ENCODE data around the gene MR1. TPM values are rescaled to one million over a fixed set of nuclear protein-coding genes. Genes with fewer than 3 reads are reported as not detected.
"Not testable (repeated sequence)": the region's sequence is repeated elsewhere in the genome, so short reads cannot be mapped to it uniquely, and the experiment has no call there.

The MR1 gene
- total RNA-seq, 2 experiments from 2014 or later = 37.4 to 38.7 TPM

- H3K36me3 Mint-ChIP-seq (ENCODE audit: low read depth) = peaks cover 36% of the 10 kb centered on the region
- DNase-seq = no peak
- POLR2A ChIA-PET = no interaction called here
- no peaks in the 10 kb centered on the region for H3K9me3 Mint-ChIP-seq
- no peak overlapping the region for H3K27ac Mint-ChIP-seq
- H3K4me3 Mint-ChIP-seq = no peak overlapping the region
- CTCF ChIA-PET = interaction anchor here (0.7 kb wide), 1 partner anchor 75 kb away, joined by 7 read pairs; no protein-coding TSS in a partner anchor
- H3K27me3 Mint-ChIP-seq = no peaks in the 10 kb centered on the region
- H3K4me1 Mint-ChIP-seq = peaks cover 43% of the 10 kb centered on the region
These were observed 18.6 kb upstream of the MR1 start for GRCh38 chr1:181015251-181015615.

GRCh38 chr1:181016563-181016962 lies 17.2 kb upstream of the MR1 start:
- no peak overlapping the region for H3K4me3 Mint-ChIP-seq
- no peak for DNase-seq
- H3K27ac Mint-ChIP-seq = no peak overlapping the region
- peaks cover 52% of the 10 kb centered on the region for H3K4me1 Mint-ChIP-seq
- H3K27me3 Mint-ChIP-seq = no peaks in the 10 kb centered on the region
- peaks cover 33% of the 10 kb centered on the region for H3K36me3 Mint-ChIP-seq (ENCODE audit: low read depth)
- POLR2A ChIA-PET = no interaction called here
- H3K9me3 Mint-ChIP-seq = no peaks in the 10 kb centered on the region
- CTCF ChIA-PET = interaction anchor here (1.2 kb wide), 1 partner anchor 10 kb away, joined by 7 read pairs; no protein-coding TSS in a partner anchor

GRCh38 chr1:181018901-181019681 lies 14.7 kb upstream of the MR1 start:
- ChIA-PET CTCF (interaction anchor here (1.1 to 8.6 kb wide), 5 partner anchors 15 to 123 kb away, joined by 3 to 38 read pairs (median 3); partner anchors contain the start of gene MR1), POLR2A (interaction anchor here (0.6 to 0.9 kb wide), 2 partner anchors 14 to 70 kb away, joined by 3 to 7 read pairs; partner anchors contain the start of gene MR1)
- H3K36me3 Mint-ChIP-seq (ENCODE audit: low read depth) = peaks cover 15% of the 10 kb centered on the region
- no peaks in the 10 kb centered on the region for H3K27me3 Mint-ChIP-seq
- H3K4me1 Mint-ChIP-seq = peaks cover 48% of the 10 kb centered on the region
- H3K27ac Mint-ChIP-seq = peak overlapping the region; percentile 55
- DNase-seq = no peak
- H3K4me3 Mint-ChIP-seq = peak overlapping the region; percentile 21
- H3K9me3 Mint-ChIP-seq = no peaks in the 10 kb centered on the region

- H3K36me3 Mint-ChIP-seq (ENCODE audit: low read depth) = peaks cover 15% of the 10 kb centered on the region
- H3K27me3 Mint-ChIP-seq = peaks cover 16% of the 10 kb centered on the region
- peaks cover 49% of the 10 kb centered on the region for H3K4me1 Mint-ChIP-seq
- ChIA-PET CTCF (interaction anchor here (0.7 to 8.6 kb wide), 5 partner anchors 9 to 139 kb away, joined by 3 to 38 read pairs (median 3); partner anchors contain the start of gene MR1), POLR2A (no interaction called here)
- peak overlapping the region; percentile 93 for H3K4me3 Mint-ChIP-seq
- H3K27ac Mint-ChIP-seq = peak overlapping the region; percentile 93
- no peaks in the 10 kb centered on the region for H3K9me3 Mint-ChIP-seq
- DNase-seq = no peak
These were observed 12.6 kb upstream of the MR1 start for GRCh38 chr1:181021159-181021558.

GRCh38 chr1:181021811-181022434 lies 11.9 kb upstream of the MR1 start:
- DNase-seq = peak; percentile 53
- Mint-ChIP-seq H3K4me3 (peak overlapping the region; percentile 93), H3K27me3 (peaks cover 19% of the 10 kb centered on the region), H3K36me3 (ENCODE audit: low read depth) (peaks cover 15% of the 10 kb centered on the region), H3K9me3 (no peaks in the 10 kb centered on the region), H3K4me1 (peaks cover 49% of the 10 kb centered on the region), H3K27ac (peak overlapping the region; percentile 93)
- ChIA-PET CTCF (interaction anchor here (0.7 to 8.6 kb wide), 12 partner anchors 9 to 142 kb away, joined by 3 to 38 read pairs (median 3); partner anchors contain the start of gene MR1), POLR2A (interaction anchor here (0.7 to 0.8 kb wide), 2 partner anchors 69 to 105 kb away, joined by 3 to 4 read pairs; no protein-coding TSS in a partner anchor)

- ChIA-PET CTCF (interaction anchor here (2.1 to 8.6 kb wide), 2 partner anchors 15 to 119 kb away, joined by 10 to 38 read pairs; no protein-coding TSS in a partner anchor), POLR2A (interaction anchor here (0.7 kb wide), 1 partner anchor 380 kb away, joined by 3 read pairs; no protein-coding TSS in a partner anchor)
- Mint-ChIP-seq H3K4me1 (peaks cover 45% of the 10 kb centered on the region), H3K9me3 (no peaks in the 10 kb centered on the region), H3K27me3 (peaks cover 29% of the 10 kb centered on the region), H3K36me3 (ENCODE audit: low read depth) (peaks cover 7% of the 10 kb centered on the region), H3K27ac (peak overlapping the region; percentile 93), H3K4me3 (peak overlapping the region; percentile 93)
- DNase-seq = no peak
These were observed 10.3 kb upstream of the MR1 start for GRCh38 chr1:181023265-181024057.

- H3K27ac Mint-ChIP-seq = no peak overlapping the region
- ChIA-PET POLR2A (no interaction called here), CTCF (no interaction called here)
- peaks cover 20% of the 10 kb centered on the region for H3K4me1 Mint-ChIP-seq
- H3K36me3 Mint-ChIP-seq (ENCODE audit: low read depth) = peaks cover 5% of the 10 kb centered on the region
- H3K27me3 Mint-ChIP-seq = peaks cover 29% of the 10 kb centered on the region
- H3K4me3 Mint-ChIP-seq = no peak overlapping the region
- no peaks in the 10 kb centered on the region for H3K9me3 Mint-ChIP-seq
- DNase-seq = no peak
These were observed 5.6 kb upstream of the MR1 start for GRCh38 chr1:181028196-181028595.

GRCh38 chr1:181028615-181029014 lies 5.2 kb upstream of the MR1 start:
- Mint-ChIP-seq H3K27ac (no peak overlapping the region), H3K27me3 (peaks cover 29% of the 10 kb centered on the region), H3K4me3 (no peak overlapping the region), H3K4me1 (peaks cover 20% of the 10 kb centered on the region), H3K9me3 (no peaks in the 10 kb centered on the region), H3K36me3 (ENCODE audit: low read depth) (peaks cover 7% of the 10 kb centered on the region)
- ChIA-PET CTCF (interaction anchor here (1.4 kb wide), 1 partner anchor 9 kb away, joined by 4 read pairs; no protein-coding TSS in a partner anchor), POLR2A (no interaction called here)
- DNase-seq = no peak

GRCh38 chr1:181032535-181032934 lies 1.2 kb upstream of the MR1 start:
- H3K36me3 Mint-ChIP-seq (ENCODE audit: low read depth) = peaks cover 26% of the 10 kb centered on the region
- peak overlapping the region; percentile 98 for H3K27ac Mint-ChIP-seq
- no peak for DNase-seq
- CTCF ChIA-PET = interaction anchor here (1.4 to 8.6 kb wide), 4 partner anchors 11 to 109 kb away, joined by 3 to 57 read pairs (median 4); no protein-coding TSS in a partner anchor
- H3K9me3 Mint-ChIP-seq = no peaks in the 10 kb centered on the region
- POLR2A ChIA-PET = no interaction called here
- H3K4me3 Mint-ChIP-seq = no peak overlapping the region
- H3K4me1 Mint-ChIP-seq = peaks cover 48% of the 10 kb centered on the region
- H3K27me3 Mint-ChIP-seq = peaks cover 7% of the 10 kb centered on the region

GRCh38 chr1:181033128-181033798 lies 520 bp upstream of the MR1 start:
- CTCF ChIA-PET = interaction anchor here (0.6 to 8.6 kb wide), 11 partner anchors 9 to 390 kb away, joined by 3 to 57 read pairs (median 3); no protein-coding TSS in a partner anchor
- peak overlapping the region; percentile 98 for H3K27ac Mint-ChIP-seq

GRCh38 chr1:181035210-181035609 lies 1.4 kb downstream of the MR1 start:
- Mint-ChIP-seq H3K4me3 (peak overlapping the region; percentile 92), H3K4me1 (peaks cover 65% of the 10 kb centered on the region), H3K27ac (peak overlapping the region; percentile 26), H3K36me3 (ENCODE audit: low read depth) (peaks cover 48% of the 10 kb centered on the region)
- POLR2A ChIA-PET, H3K27me3 Mint-ChIP-seq, H3K9me3 Mint-ChIP-seq, DNase-seq: not testable (repeated sequence)
- CTCF ChIA-PET = interaction anchor here (1.4 to 8.6 kb wide), 2 partner anchors 64 to 107 kb away, joined by 4 to 57 read pairs; no protein-coding TSS in a partner anchor

More at GRCh38 chr1:181033128-181033798, 520 bp upstream of the MR1 start:
- peak; percentile 29 for DNase-seq
- peaks cover under 1% of the 10 kb centered on the region for H3K27me3 Mint-ChIP-seq
- H3K4me3 Mint-ChIP-seq = peak overlapping the region; percentile 92
- peaks cover 51% of the 10 kb centered on the region for H3K4me1 Mint-ChIP-seq
- POLR2A ChIA-PET = interaction anchor here (0.6 to 1.0 kb wide), 3 partner anchors 14 to 111 kb away, joined by 3 to 5 read pairs (median 3); no protein-coding TSS in a partner anchor
- H3K36me3 Mint-ChIP-seq (ENCODE audit: low read depth) = peaks cover 32% of the 10 kb centered on the region
- H3K9me3 Mint-ChIP-seq = no peaks in the 10 kb centered on the region

Data from activated CD4-positive, alpha-beta T cell treated with anti-CD3 and anti-CD28 coated beads, Interleukin-2, amount 10 ng/mL, durations not matched to agents 7 days and 5 days (primary cell).